DOHH2 (cell line): Measurements from ENCODE around the gene C11orf52.

ENCODE experiments used
- H3F3A ChIP-seq: fragments of 200-600 bp; sonication (generic), shearing (Covaris generic); 2 replicates; pipeline ENCODE4 v1.6.0; 2016; ENCODE audit warnings: antibody characterized with exemption, mild to moderate bottlenecking; ENCODE audit not compliant: control insufficient read depth, insufficient read depth
- H3K27ac ChIP-seq: fragments of 200-600 bp; sonication (generic); 2 replicates; pipeline ENCODE4 v1.5.1; 2014; ENCODE audit warnings: low read depth, mild to moderate bottlenecking, low read length, moderate library complexity
- H3K27me3 ChIP-seq: fragments of 200-600 bp; sonication (generic); 2 replicates; pipeline ENCODE4 v1.6.1; 2014; ENCODE audit warnings: mild to moderate bottlenecking, low read length, mixed read lengths; ENCODE audit not compliant: control insufficient read depth
- H3K36me3 ChIP-seq: fragments of 200-600 bp; sonication (generic); 2 replicates; pipeline ENCODE4 v1.6.1; 2014; ENCODE audit warnings: mild to moderate bottlenecking, low read length, moderate library complexity, mixed read lengths; ENCODE audit not compliant: control insufficient read depth
- H3K4me1 ChIP-seq: fragments of 200-600 bp; sonication (generic); 2 replicates; pipeline ENCODE4 v1.6.1; 2014; ENCODE audit warnings: mild to moderate bottlenecking, low read length, mixed read lengths; ENCODE audit not compliant: control insufficient read depth
- H3K4me2 ChIP-seq: fragments of 200-600 bp; sonication (generic); 2 replicates; pipeline ENCODE4 v1.6.0; 2014; ENCODE audit warnings: mild to moderate bottlenecking, low read length, moderate library complexity
- H3K4me3 ChIP-seq: fragments of 200-600 bp; sonication (generic); 2 replicates; pipeline ENCODE4 v1.5.1; 2014; ENCODE audit warnings: mild to moderate bottlenecking, low read length, mixed read lengths
- H3K79me2 ChIP-seq: fragments of 200-600 bp; sonication (generic); 2 replicates; pipeline ENCODE4 v1.6.1; 2014; ENCODE audit warnings: mild to moderate bottlenecking, low read length, mixed read lengths; ENCODE audit not compliant: control insufficient read depth
- H3K9me2 ChIP-seq: fragments of 200-600 bp; sonication (generic); replicated peaks from 2 replicates; pipeline ENCODE4 v1.6.1; 2014; ENCODE audit warnings: mild to moderate bottlenecking, low read length, mixed read lengths; ENCODE audit not compliant: control insufficient read depth
- H3K9me3 ChIP-seq: fragments of 200-600 bp; sonication (generic); 2 replicates; pipeline ENCODE4 v1.6.1; 2014; ENCODE audit warnings: antibody characterized with exemption, low read length, mixed read lengths; ENCODE audit not compliant: control insufficient read depth, insufficient read depth
- H4K20me1 ChIP-seq: fragments of 200-600 bp; sonication (generic); 2 replicates; pipeline ENCODE4 v1.6.0; 2014; ENCODE audit warnings: low read depth, mild to moderate bottlenecking, antibody characterized with exemption, low read length, moderate library complexity; ENCODE audit not compliant: control insufficient read depth, insufficient read depth
- EZH2phosphoT487 ChIP-seq: fragments of 200-600 bp; sonication (generic); IDR thresholded peaks from 2 replicates; pipeline ENCODE4 v1.6.1; 2017; ENCODE audit warnings: borderline replicate concordance, mild to moderate bottlenecking, antibody characterized with exemption, low read length, moderate library complexity, mixed read lengths
- TF ChIP-seq, protein P1 (sequence below): fragments of 200-600 bp; sonication (generic); IDR thresholded peaks from one replicate; pipeline ENCODE4 v1.5.1; 2014; ENCODE audit warnings: antibody characterized with exemption, mild to moderate bottlenecking, low read depth, low read length; ENCODE audit not compliant: poor library complexity, severe bottlenecking

The C11orf52 gene

DNA sequence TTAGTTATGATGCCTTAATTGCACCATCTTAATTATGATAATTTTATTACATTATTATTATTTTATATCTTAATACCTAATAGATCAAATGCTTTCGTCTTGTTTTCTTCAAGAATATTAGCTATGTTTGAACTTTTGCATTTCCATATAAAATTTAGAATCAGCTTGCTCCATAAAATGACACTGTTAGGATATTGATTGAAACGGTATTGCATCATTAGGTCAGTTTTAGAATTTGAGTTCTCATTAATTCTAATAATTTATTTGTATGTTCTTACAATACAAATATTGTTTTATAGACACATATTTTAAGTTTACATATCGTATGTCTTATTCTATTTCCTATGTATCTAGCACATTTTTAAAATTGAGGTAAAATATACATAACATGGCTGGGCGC lies 32.7 kb upstream of the C11orf52 start:
- no peaks in the 10 kb centered on the region for H3K79me2 ChIP-seq
- H4K20me1 ChIP-seq: no peaks in the 10 kb centered on the region
- H3K9me3 ChIP-seq: no peaks in the 10 kb centered on the region
- no peaks in the 10 kb centered on the region for H3K9me2 ChIP-seq
- no peak overlapping the region for H3K27ac ChIP-seq
- no peaks in the 10 kb centered on the region for H3K27me3 ChIP-seq
- H3K4me3 ChIP-seq: no peak overlapping the region
- no peaks in the 10 kb centered on the region for H3K4me1 ChIP-seq
- TF ChIP-seq, protein P1, sequence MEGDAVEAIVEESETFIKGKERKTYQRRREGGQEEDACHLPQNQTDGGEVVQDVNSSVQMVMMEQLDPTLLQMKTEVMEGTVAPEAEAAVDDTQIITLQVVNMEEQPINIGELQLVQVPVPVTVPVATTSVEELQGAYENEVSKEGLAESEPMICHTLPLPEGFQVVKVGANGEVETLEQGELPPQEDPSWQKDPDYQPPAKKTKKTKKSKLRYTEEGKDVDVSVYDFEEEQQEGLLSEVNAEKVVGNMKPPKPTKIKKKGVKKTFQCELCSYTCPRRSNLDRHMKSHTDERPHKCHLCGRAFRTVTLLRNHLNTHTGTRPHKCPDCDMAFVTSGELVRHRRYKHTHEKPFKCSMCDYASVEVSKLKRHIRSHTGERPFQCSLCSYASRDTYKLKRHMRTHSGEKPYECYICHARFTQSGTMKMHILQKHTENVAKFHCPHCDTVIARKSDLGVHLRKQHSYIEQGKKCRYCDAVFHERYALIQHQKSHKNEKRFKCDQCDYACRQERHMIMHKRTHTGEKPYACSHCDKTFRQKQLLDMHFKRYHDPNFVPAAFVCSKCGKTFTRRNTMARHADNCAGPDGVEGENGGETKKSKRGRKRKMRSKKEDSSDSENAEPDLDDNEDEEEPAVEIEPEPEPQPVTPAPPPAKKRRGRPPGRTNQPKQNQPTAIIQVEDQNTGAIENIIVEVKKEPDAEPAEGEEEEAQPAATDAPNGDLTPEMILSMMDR: no peak
- no peak for TF ChIP-seq EZH2phosphoT487
- no peak overlapping the region for H3K4me2 ChIP-seq
- no peaks in the 10 kb centered on the region for H3F3A ChIP-seq
- no peaks in the 10 kb centered on the region for H3K36me3 ChIP-seq

- Histone ChIP-seq H3K4me2 (no peak overlapping the region), H4K20me1 (no peaks in the 10 kb centered on the region), H3K4me1 (no peaks in the 10 kb centered on the region), H3K27me3 (no peaks in the 10 kb centered on the region), H3K79me2 (no peaks in the 10 kb centered on the region), H3K4me3 (no peak overlapping the region), H3K9me3 (no peaks in the 10 kb centered on the region), H3K27ac (no peak overlapping the region), H3K36me3 (no peaks in the 10 kb centered on the region), H3F3A (no peaks in the 10 kb centered on the region), H3K9me2 (no peaks in the 10 kb centered on the region)
- no peak for TF ChIP-seq EZH2phosphoT487
- TF ChIP-seq, protein P1: no peak
Observed at GRCh38 chr11:111886844-111887243, 31.9 kb upstream of the C11orf52 start.

- Histone ChIP-seq H3K4me1 (no peaks in the 10 kb centered on the region), H3K36me3 (no peaks in the 10 kb centered on the region), H3K27me3 (peaks cover 21% of the 10 kb centered on the region), H4K20me1 (no peaks in the 10 kb centered on the region), H3K4me3 (no peak overlapping the region), H3K27ac (no peak overlapping the region), H3K9me2 (no peaks in the 10 kb centered on the region), H3F3A (no peaks in the 10 kb centered on the region), H3K9me3 (no peaks in the 10 kb centered on the region), H3K4me2 (no peak overlapping the region), H3K79me2 (no peaks in the 10 kb centered on the region)
- TF ChIP-seq EZH2phosphoT487: no peak
- TF ChIP-seq, protein P1: no peak
Observed at GRCh38 chr11:111905411-111905810, 13.3 kb upstream of the C11orf52 start.

- Histone ChIP-seq H3K9me2 (no peaks in the 10 kb centered on the region), H3K27ac (no peak overlapping the region), H3K4me2 (no peak overlapping the region), H3K36me3 (no peaks in the 10 kb centered on the region), H3K27me3 (peaks cover 33% of the 10 kb centered on the region), H3F3A (no peaks in the 10 kb centered on the region), H3K9me3 (no peaks in the 10 kb centered on the region), H3K79me2 (no peaks in the 10 kb centered on the region), H3K4me1 (no peaks in the 10 kb centered on the region), H3K4me3 (no peak overlapping the region), H4K20me1 (no peaks in the 10 kb centered on the region)
- TF ChIP-seq EZH2phosphoT487: no peak
- TF ChIP-seq, protein P1: no peak
Observed at GRCh38 chr11:111906680-111907079, 12.0 kb upstream of the C11orf52 start.
